SK-N-DZ (cell line): ENCODE data around the gene FBXO42.

Experiments
- DNase-seq: peaks from one replicate; pipeline ENCODE4 v3.0.0-alpha.2; 2015; ENCODE audit warnings: low spot score

Gene FBXO42

DNA sequence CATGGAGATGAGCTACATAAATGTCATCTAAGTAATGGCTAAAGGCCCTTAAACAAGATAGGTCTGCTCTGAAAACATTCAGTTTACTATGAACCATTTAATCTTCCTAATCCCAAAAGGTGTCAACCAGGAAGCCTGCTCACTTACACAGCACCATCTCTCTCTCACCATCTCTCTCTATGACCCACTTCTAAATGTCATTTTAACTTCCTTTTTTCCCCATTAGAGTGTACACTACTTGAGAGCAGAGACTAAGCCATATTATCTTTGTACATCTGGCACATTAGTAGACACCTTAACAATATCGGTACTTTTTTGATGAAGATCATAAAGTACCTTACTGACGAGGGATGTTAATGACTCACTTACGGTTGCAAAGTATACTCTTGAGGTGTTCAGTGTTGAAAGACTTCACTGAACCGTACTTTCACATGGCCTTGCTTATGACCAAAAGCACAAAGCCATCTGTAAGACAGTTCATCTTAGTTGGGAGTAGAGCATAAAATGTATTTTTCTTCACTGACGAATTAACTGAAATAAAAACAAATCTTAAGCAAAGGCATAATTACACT is 25.4 kb downstream of the FBXO42 start:
- DNase-seq, result no peak

DNA sequence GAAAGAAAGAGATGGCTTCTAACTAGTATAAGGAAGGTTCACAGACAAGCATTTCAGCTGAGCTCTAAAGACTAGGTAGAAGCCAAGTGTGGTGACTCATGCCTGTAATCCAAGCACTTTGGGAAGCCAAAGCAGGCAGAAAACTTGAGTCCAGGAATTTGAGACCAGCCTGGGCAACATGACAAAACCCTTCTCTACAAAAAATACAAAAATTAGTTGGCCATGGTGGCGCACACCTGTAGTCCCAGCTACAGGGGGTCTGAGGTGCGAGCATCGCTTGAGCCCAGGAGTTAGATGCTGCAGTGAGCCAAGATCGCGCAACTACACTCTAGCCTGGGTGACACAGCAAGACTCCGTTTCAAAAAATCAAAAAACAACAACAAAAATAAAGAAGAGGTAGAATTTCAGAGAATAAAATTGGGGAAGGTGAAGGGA is 27.8 kb downstream of the FBXO42 start:
- no peak for DNase-seq

DNA sequence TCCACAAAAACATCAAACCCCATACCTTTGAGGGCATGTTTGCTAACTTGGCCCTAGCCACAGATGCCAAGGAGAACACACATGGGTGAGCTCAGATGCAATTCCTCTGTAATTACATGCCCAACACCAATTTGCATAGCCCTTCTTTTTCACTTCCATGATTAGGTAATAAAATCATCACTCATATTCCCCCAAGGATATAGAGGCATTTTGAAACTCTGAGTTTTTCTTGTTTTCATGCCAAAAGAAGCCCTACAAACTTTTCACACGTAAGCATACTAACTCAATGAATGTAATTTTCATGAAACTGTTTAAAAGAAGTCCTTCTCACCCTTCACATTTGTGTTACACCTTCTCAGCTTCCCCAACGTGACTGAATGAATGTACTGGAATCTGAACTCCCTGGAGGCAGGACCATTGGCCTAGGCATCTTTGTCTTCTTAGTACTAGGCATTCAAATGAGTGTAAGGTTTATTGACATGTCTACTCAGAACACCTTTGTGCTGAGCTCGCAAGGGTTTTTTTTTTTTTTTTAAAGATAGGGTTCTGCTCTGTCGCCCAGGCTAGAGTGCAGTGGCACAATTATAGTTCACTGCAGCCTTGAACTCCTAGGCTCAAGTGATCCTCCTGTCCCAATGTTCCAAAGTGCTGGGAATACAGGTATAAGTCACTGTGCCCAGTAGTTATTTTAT is 31.0 kb downstream of the FBXO42 start:
- DNase-seq, result no peak

DNA sequence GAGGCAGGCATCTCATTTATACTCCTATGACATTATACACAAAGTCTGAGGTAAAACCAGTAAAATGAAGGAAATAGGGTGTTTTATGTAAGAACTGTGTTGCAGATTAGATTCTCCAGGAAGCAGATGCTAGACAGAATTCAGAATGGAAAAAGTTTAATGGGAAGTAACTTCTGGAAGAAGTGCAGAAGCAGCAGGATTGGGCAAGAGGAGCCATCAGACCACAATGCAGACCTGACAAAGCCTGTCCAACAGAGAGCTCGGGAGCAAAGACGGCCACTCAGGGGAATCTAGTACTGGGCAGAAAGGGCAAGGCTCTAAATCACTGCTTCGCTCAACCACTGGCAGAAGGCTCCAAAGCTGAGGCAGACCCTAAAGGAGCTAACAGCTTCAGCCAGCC is 33.7 kb downstream of the FBXO42 start:
- no peak for DNase-seq

DNA sequence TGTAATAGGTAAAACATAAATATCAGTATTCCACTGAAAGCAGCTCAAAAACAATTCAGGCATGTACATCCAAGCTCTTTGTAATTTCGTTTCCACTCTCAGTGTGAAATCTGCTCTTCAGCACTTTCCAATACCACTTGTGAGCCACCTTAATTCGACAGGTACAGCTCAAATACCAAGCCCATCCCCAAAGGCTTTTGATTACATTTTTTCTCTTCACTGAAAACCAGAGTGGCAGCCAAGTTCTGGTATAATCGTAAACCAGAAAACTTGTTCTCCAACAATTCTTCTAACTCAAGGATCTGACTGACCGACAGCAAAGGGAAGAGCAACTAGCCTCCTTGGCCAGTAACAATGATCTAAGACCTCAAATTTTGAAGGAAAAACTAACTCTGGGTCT is 36.8 kb downstream of the FBXO42 start:
- no peak for DNase-seq

DNA sequence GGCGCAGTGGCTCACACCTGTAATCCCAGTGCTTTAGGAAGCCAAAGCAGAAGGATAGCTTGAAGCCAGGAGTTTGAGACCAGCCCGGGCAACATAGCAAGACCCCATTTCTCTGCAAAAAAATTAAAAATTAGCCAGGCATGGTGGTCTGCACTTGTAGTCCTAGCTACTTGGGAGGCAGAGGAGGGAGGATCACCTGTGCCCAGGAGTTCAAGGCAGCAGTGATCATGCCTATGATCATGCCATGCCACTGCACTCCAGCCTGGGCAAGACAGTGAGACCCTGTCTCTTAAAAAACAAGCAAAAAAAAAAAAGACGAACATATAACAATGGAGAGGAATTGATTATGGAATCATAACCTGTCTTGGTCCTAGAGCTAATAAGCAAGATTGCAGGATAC is 45.1 kb downstream of the FBXO42 start:
- DNase-seq, result no peak

DNA sequence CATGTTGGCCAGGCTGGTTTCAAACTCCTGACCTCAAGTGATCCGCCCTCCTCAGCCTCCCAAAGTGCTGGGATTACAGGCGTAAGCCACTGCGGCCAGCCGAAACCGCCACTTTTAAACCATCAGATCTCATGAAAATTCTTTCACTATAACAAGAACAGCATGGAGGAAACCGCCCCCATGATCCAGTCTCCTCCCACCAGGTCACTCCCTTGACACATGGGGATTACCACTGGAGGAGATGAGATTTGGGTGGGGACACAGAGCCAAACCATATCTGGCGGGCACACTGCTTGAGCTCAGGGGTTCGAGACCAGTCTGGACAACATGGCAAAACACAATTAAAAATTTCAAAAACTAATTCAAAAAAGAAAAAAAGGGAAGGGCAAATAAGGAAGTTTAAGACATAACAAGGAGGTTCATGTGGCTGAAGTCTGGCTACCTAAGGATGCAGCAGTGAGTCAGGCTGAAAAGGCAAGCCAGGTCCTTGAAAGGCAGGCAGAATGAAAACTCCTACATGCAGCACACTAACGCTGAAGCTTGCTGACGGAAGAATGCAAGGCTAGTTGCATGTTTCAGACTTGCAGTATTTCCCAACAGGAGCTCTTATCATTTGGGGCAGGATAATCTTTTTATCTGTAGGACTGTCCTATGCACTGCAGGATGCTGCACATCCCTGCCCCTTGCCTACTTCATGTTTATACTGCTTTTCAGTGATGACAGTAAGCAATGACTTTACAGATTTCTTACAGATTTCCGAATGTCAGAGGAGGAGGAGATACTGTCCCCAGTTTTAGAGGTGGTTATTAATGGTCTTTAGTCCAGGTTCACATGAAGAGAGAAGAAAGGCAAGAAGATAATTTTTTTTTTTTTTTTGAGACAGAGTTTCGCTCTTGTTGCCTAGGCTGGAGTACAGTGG is 49.3 kb downstream of the FBXO42 start:
- DNase-seq, result no peak

DNA sequence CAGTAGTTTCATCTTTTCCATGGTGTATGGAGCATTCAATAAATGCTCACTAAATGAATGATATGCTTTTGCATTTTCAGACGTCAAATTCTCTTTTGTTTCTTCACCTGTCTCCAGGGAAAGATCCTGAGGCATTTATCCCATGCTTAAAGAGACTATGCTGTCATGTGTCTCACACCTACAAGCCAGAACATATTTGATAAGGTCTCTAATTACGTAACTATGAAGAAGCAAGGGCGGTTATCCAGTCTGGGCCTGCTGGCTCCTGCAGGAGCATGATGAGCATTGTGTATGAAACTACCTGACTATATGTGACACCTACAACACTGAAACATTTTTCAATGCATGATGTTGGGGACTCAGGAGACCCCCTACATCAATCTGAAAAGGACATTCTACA is 51.8 kb downstream of the FBXO42 start:
- DNase-seq, result no peak

DNA sequence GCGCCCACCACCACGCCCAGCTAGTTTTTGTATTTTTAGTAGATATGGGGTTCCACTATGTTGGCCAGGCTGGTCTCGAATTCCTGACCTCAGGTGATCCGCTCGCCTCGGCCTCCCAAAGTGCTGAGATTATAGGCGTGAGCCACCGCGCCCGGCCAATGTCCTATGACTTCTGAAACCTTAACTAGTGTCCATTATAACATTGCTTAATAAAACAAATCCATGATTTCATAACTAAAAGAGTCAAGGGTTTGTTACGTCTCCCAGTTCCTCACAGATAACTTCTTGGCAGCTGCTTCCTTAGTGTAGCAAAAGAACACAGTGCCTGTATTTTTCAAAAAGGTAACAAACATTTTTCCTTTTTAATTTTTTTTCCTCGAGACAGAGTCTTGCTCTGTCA is 53.6 kb downstream of the FBXO42 start:
- no peak for DNase-seq

DNA sequence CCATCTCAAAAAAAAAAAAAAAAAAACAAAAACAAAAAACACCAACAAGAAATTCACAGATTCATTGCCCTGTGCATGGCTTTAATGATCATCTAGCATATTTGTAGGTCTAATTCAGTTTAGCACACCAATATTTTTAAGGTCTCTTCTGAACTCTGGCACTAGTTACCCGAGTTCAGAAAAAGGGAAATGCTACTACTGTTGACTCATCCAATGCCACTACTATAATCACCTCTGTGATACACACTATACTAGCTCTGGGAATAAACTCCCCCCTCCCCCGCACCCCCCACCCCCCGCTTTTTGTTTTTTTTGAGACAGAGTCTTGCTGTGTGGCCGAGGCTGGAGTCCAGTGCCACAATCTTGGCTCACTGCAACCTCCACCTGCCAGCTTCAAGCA is 55.6 kb downstream of the FBXO42 start:
- DNase-seq, result no peak

DNA sequence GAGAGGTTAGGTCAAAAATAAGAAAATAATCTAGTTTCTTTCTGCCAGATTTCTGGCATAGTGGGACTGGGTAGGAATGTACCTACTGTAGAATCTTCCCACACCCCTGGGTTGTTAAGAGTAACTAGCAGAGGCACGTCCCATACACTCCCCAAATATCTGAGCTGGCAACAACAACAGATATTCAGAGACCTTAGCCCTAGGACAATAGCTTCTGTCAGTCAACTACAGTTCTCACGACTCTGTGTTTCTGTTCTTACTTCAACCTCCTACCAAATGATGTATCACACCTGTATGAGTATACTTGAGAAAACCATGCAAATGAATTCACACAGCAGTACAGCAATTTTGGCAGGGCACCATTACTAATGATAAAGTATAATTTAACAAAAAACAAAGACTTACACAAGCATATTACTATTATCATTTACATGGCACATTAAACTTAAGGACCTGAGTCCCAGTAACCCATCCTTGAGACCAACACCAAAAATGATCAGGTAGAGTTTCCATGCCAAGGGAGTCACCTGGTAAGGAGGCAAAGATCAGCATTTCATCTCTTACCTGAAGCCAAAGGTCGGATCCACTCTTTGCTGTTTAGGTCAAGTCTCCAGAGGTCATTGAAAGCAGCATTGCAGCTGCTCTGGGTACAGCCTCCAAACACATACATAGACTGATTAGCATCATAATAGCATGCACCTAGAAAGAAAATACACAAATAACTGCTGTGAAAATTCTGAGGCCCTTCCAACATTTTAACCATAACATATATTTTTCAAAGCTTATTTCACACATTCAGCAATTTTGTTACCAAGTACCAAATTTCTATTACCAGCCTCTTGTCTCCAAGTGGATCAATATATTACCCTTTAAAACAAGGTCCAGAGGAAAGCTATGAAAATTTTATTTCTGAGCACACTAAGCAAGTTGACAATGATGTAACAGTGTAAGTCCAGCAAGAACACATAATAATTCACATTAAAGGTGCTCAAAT is 57.8 kb downstream of the FBXO42 start:
- no peak for DNase-seq

DNA sequence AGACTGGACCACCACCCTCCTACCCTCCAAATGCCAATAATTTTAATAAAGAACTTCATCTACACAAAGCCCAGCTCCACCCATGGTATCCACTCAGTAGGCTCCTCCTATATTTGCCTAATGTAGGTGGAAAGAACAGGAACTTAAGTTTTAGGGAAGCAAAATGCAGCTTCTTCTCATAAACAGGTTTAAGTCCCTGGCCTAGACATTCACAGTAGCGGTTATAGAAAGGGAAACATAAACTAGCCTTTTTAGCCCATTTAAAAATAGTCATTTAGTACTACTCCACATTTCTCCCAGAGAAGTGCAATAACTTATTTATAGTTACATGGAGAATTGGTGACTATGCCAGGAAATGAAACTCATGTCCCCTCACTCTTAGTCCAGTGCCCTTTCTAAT is 58.7 kb downstream of the FBXO42 start:
- no peak for DNase-seq

DNA sequence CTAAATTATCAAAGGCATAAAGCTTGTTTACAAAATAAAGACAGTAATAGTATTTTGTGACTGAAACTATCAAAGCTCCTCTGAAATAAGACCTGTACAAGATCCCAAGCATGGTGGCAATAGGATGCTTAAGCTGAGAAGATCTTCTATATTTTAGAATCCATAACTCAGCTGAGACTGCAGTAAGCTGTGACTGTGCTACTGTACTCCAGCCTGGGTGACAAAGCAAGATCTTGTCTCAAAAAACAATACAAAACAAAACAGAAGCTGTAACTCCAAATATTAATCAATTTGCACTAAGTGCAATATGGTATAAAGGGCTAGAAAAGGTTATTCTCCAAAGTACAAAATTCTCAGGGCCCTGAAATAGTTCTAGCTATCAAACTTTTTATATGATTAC is 59.5 kb downstream of the FBXO42 start:
- no peak for DNase-seq

DNA sequence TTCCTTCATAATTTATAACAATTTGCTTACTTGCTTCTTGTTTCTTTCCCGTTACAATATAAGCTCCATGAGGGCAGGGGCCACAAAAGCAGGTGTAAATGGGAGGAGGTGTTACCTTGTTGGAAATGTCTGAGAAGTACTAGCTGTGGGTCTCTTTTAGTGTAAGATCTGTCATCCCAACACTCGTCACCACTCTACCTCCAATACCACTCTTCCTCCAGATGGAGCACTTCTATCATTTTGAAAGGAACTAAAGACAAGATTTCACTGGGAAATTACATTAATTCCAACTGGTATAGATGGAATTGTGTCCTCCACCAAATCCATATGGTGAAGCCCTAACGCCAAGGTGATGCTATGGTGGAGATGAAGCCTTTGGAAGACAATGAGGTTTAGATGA is 62.3 kb downstream of the FBXO42 start:
- DNase-seq, result no peak

DNA sequence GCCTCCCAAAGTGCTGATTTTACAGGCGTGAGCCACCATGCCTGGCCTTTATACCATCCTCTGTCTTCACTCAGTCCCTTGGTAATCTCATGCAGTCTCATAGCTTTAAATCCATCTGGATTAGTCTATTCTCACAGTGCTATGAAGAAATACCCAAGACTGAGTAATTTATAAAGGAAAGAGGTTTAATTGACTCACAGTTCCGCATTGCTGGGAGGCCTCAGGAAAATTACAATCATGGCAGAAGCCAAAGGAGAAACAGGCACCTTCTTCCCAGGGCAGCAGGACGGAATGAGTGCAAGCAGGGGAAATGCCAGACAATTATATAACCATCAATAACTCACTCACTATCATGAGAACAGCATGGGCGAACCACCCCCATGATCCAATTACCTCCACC is 66.2 kb downstream of the FBXO42 start:
- no peak for DNase-seq

DNA sequence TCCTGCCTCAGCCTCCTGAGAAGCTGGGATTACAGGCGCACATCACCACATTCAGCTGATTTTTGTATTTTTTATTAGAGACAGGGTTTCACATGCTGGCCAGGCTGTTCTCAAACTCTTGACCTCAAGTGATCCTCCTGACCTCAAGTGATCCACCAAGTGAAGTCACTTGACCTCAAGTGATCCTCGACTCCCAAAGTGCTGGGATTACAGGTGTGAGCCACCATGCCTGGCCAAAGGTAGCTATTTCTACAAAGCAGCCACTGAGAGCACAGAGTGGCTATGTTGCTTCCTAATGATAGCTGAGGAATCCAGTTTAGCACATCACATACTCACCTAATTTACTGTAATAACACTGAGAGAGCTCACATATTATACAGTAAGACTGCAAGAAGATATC is 70.5 kb downstream of the FBXO42 start:
- DNase-seq, result no peak

DNA sequence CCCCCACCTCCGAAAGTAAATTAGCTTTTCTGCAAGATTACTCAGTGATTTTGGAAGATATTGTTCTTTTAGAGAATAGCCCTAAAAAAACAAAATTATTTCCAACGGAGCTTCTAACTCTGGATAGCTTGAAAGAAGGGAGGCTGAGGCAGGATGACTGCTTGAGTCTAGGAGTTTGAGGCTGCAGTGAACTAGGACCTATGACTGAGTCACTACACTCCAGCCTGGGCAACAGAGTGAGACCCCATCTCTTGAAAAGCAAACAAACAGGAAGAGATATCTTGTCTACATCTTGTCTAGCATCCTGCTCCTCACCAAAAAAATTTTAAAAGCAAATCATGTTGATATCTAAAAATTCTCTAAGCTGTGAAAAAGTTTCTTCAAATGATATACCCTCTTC is 73.1 kb downstream of the FBXO42 start:
- DNase-seq, result no peak

DNA sequence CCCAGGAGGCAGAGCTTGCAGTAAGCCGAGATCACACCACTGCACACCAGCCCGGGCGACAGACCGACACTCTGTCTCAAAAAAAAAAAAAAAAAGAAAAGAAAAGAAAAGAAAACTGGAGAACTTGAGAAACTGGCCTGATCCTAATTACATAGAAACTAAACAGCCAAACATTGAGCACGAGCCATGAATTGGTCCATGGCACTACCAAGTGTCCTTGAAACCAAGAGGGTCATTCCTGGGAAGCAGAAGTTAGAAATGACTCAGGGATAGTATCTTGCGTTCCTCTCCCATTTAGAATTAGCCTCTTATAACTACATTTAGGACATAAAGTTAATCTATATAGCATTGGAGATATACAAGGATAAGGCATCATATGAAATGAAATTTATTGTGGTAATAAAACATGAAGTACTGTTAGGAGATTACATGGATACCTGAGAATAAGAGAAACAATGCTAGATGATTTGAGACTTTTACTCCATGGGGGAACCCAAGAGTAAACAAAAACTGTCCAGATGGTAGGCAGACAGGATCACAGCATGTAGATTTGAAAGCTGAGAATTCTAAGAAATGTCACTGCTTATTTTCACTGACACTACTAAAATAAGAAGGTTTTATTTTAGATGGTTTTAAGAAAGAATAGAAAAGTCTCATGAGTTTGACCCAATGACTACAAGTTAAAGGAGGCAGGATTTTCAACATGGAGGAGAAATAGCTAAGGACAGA is 75.8 kb downstream of the FBXO42 start:
- DNase-seq, result no peak

DNA sequence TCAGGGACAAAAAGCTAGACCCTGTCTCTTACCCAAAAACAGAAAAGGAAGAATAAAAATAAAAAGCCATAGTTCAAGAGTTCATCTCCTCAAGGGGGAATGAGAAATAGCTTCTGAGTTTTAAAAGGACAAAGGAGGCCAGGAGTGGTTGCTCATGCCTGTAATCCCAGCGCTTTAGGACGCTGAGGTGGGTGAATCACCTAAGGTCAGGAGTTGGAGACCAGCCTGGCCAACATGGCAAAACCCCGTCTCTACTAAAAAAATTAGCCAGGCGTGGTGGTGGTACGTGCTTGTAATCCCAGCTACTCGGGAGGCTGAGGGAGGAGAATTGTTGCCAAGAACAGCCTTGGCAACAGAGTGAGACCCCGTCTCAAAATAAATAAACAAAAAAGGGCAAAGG is 76.7 kb downstream of the FBXO42 start:
- DNase-seq, result no peak

DNA sequence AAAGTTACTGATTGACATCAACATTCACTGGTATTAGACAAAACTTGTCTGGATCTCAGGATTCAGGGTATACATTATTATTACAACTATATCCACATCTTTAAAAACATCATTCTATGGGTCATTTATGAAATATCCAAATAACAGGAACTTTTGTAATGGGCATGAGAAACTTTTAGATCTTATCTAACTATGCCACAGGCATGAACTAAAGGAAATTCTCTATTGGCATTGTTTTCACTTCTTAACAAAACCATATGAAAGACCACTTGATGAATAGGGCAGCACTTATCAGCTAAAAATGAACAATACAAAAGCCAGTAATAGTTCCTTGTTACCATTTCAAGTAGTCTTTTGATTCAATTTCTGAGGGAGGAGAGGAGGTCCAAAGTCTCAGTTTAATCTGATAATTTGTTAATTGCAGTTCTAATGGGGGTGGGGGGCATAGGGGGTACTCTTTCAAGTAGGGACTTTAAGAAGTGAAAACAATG is 84.5 kb downstream of the FBXO42 start:
- no peak for DNase-seq
